Measurements from ENCODE around the gene PLCL2.
"Not testable (repeated sequence)": the region's sequence is repeated elsewhere in the genome, so short reads cannot be mapped to it uniquely, and the experiment has no call there.

PLCL2 gene

GRCh38 chr3:16960125-16960524, 75.4 kb downstream of the PLCL2 start:
- DNase-seq (ENCODE audit: insufficient read length, low spot score) (no peak), FAIRE-seq (no peak)
- TF ChIP-seq CTCF (IDR thresholded peaks at IDR 0.05; ENCODE audit: insufficient read depth, missing control alignments), result no peak

- no peak for FAIRE-seq
- DNase-seq (ENCODE audit: insufficient read length, low spot score), result no peak
- TF ChIP-seq CTCF (IDR thresholded peaks at IDR 0.05; ENCODE audit: insufficient read depth, missing control alignments), result no peak
These were observed 77.0 kb downstream of the PLCL2 start for GRCh38 chr3:16961621-16962205.

GRCh38 chr3:16975083-16975482, 90.3 kb downstream of the PLCL2 start:
- TF ChIP-seq CTCF (IDR thresholded peaks at IDR 0.05; ENCODE audit: insufficient read depth, missing control alignments), result no peak
- DNase-seq (ENCODE audit: insufficient read length, low spot score) (no peak), FAIRE-seq (no peak)

GRCh38 chr3:16978234-16978920, 93.6 kb downstream of the PLCL2 start:
- no peak for DNase-seq (ENCODE audit: insufficient read length, low spot score)
- no peak for TF ChIP-seq CTCF (IDR thresholded peaks at IDR 0.05; ENCODE audit: insufficient read depth, missing control alignments)
- FAIRE-seq, result peak; percentile 41

GRCh38 chr3:16978921-16979271, 94.1 kb downstream of the PLCL2 start:
- no peak for TF ChIP-seq CTCF (IDR thresholded peaks at IDR 0.05; ENCODE audit: insufficient read depth, missing control alignments)
- FAIRE-seq, result no peak
- no peak for DNase-seq (ENCODE audit: insufficient read length, low spot score)

- not testable (repeated sequence) for FAIRE-seq; DNase-seq (ENCODE audit: insufficient read length, low spot score)
These were observed 95.2 kb downstream of the PLCL2 start for GRCh38 chr3:16979769-16980515.

- FAIRE-seq; DNase-seq (ENCODE audit: insufficient read length, low spot score): not testable (repeated sequence)
These were observed 95.8 kb downstream of the PLCL2 start for GRCh38 chr3:16980526-16980925.

- TF ChIP-seq CTCF (IDR thresholded peaks at IDR 0.05; ENCODE audit: insufficient read depth, missing control alignments), result no peak
- FAIRE-seq (no peak), DNase-seq (ENCODE audit: insufficient read length, low spot score) (no peak)
These were observed 97.7 kb downstream of the PLCL2 start for GRCh38 chr3:16982460-16982859.

Data from D721Med (cell line).